Measurements from ENCODE around the gene CHPF. TPM values are rescaled to one million over a fixed set of nuclear protein-coding genes. Genes with fewer than 3 reads are reported as not detected.
A peak's percentile ranks its signal among the peaks of the same experiment; 100 is the strongest.

The CHPF gene
- total RNA-seq, 1 donor from 2014 or later = 4.7 TPM

GRCh38 chr2:219570924-219571310 lies 27.3 kb upstream of the CHPF start:
- H3K4me3 Mint-ChIP-seq = no peak overlapping the region
- H3K36me3 Mint-ChIP-seq (ENCODE audit: low read depth) = no peaks in the 10 kb centered on the region
- H3K4me1 Mint-ChIP-seq = no peaks in the 10 kb centered on the region
- TF ChIP-seq, protein P1, sequence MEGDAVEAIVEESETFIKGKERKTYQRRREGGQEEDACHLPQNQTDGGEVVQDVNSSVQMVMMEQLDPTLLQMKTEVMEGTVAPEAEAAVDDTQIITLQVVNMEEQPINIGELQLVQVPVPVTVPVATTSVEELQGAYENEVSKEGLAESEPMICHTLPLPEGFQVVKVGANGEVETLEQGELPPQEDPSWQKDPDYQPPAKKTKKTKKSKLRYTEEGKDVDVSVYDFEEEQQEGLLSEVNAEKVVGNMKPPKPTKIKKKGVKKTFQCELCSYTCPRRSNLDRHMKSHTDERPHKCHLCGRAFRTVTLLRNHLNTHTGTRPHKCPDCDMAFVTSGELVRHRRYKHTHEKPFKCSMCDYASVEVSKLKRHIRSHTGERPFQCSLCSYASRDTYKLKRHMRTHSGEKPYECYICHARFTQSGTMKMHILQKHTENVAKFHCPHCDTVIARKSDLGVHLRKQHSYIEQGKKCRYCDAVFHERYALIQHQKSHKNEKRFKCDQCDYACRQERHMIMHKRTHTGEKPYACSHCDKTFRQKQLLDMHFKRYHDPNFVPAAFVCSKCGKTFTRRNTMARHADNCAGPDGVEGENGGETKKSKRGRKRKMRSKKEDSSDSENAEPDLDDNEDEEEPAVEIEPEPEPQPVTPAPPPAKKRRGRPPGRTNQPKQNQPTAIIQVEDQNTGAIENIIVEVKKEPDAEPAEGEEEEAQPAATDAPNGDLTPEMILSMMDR (IDR thresholded peaks at IDR 0.05) = no peak
- no peak overlapping the region for H3K27ac Mint-ChIP-seq
- intact Hi-C loops (cut with micrococcal nuclease) = no loop called here
- H3K9me3 Mint-ChIP-seq = no peaks in the 10 kb centered on the region
- ChIA-PET POLR2A (no interaction called here), CTCF (interaction anchor here (1.4 kb wide), 1 partner anchor 11 kb away, joined by 6 read pairs; no protein-coding TSS in a partner anchor)
- no peak for ATAC-seq (ENCODE audit: low read depth)
- DNase-seq = no peak
- peaks cover 56% of the 10 kb centered on the region for H3K27me3 Mint-ChIP-seq

- DNase-seq (no peak), ATAC-seq (ENCODE audit: low read depth) (no peak)
- H3K4me1 Mint-ChIP-seq = no peaks in the 10 kb centered on the region
- CTCF ChIA-PET = interaction anchor here (1.4 kb wide), 1 partner anchor 10 kb away, joined by 6 read pairs; no protein-coding TSS in a partner anchor
- H3K27ac Mint-ChIP-seq = no peak overlapping the region
- TF ChIP-seq, protein P1 (IDR thresholded peaks at IDR 0.05) = no peak
- H3K36me3 Mint-ChIP-seq (ENCODE audit: low read depth) = no peaks in the 10 kb centered on the region
- H3K27me3 Mint-ChIP-seq = peaks cover 52% of the 10 kb centered on the region
- intact Hi-C loops (cut with micrococcal nuclease) = no loop called here
- H3K4me3 Mint-ChIP-seq = no peak overlapping the region
- H3K9me3 Mint-ChIP-seq = no peaks in the 10 kb centered on the region
- POLR2A ChIA-PET = no interaction called here
Measured at GRCh38 chr2:219570194-219570923, 26.8 kb upstream of the CHPF start.

DNA sequence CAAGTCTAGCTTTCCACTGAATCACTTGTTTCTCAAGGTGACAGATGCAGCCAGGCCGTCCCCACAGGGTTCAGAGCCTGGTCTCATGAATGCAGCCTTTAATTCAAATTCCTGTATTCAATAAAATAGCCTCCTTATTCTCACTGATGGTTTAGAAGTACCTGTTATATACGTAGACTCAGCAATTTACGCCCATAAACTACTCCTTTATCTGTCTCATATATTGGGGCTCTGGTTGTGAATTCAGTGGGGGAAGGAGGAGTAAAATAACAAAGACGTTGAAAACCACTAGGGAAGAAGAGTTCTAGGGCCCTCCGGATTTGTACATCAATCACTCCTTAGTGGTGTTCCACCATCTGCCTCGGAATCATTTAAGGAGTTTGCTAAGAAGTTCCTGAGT lies 26.0 kb upstream of the CHPF start:
- CTCF ChIA-PET = no interaction called here

GRCh38 chr2:219569041-219569440 lies 25.4 kb upstream of the CHPF start:
- CTCF ChIA-PET = no interaction called here
- DNase-seq = no peak
- peaks cover 51% of the 10 kb centered on the region for H3K27me3 Mint-ChIP-seq
- no peaks in the 10 kb centered on the region for H3K9me3 Mint-ChIP-seq
- TF ChIP-seq, protein P1 (IDR thresholded peaks at IDR 0.05) = no peak
- no peak for ATAC-seq (ENCODE audit: low read depth)
- H3K27ac Mint-ChIP-seq = no peak overlapping the region
- intact Hi-C loops (cut with micrococcal nuclease) = no loop called here
- H3K4me3 Mint-ChIP-seq = no peak overlapping the region
- no peaks in the 10 kb centered on the region for H3K36me3 Mint-ChIP-seq (ENCODE audit: low read depth)
- H3K4me1 Mint-ChIP-seq = no peaks in the 10 kb centered on the region
- POLR2A ChIA-PET = no interaction called here

More for the DNA sequence above, 26.0 kb upstream of the CHPF start:
- no peaks in the 10 kb centered on the region for H3K4me1 Mint-ChIP-seq
- POLR2A ChIA-PET = no interaction called here
- DNase-seq (no peak), ATAC-seq (ENCODE audit: low read depth) (no peak)
- TF ChIP-seq, protein P1 (IDR thresholded peaks at IDR 0.05) = no peak
- intact Hi-C loops (cut with micrococcal nuclease) = no loop called here
- peak overlapping the region; percentile 0 for H3K4me3 Mint-ChIP-seq
- H3K27ac Mint-ChIP-seq = no peak overlapping the region
- no peaks in the 10 kb centered on the region for H3K9me3 Mint-ChIP-seq
- H3K27me3 Mint-ChIP-seq = peaks cover 50% of the 10 kb centered on the region
- H3K36me3 Mint-ChIP-seq (ENCODE audit: low read depth) = no peaks in the 10 kb centered on the region

DNA sequence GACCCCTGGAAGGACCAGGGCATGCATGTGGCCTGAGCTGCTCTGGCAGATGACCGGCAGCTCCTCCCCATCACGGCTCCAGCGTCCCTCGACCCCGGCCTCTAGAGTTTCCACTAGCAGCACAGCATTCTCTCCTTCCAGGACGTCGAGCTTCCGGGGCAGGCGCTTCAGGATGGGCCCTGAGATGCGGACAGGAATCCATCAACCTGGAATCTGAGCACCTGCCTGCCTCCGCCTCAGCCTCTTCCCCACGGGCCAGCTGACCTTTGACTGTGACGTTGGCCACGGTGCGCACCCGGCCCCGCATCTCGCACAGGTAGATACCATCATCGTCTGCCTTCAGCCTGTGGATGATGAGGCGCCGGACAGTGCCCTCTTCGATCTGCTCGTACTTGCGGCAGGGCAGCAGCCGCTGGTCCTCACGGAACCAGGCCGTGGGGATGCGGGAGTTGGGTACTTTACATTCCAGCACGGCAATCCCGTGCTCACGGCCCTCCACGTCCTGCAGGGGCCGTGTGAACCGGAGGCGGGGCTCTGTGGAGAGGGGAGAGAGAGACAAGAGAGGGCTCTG lies 24.3 kb upstream of the CHPF start:
- Mint-ChIP-seq H3K4me1 (no peaks in the 10 kb centered on the region), H3K27me3 (peaks cover 45% of the 10 kb centered on the region), H3K27ac (no peak overlapping the region), H3K9me3 (no peaks in the 10 kb centered on the region), H3K36me3 (ENCODE audit: low read depth) (no peaks in the 10 kb centered on the region), H3K4me3 (no peak overlapping the region)
- TF ChIP-seq, protein P1 (IDR thresholded peaks at IDR 0.05) = no peak
- ATAC-seq (ENCODE audit: low read depth) = no peak
- CTCF ChIA-PET = no interaction called here
- intact Hi-C loops (cut with micrococcal nuclease) = no loop called here
- POLR2A ChIA-PET = no interaction called here
- DNase-seq = no peak
